GM18519 (cell line): ENCODE measurements around the gene GSTO2.
"Not testable (repeated sequence)": the region's sequence is repeated elsewhere in the genome, so short reads cannot be mapped to it uniquely, and the experiment has no call there.

Experiments used
- ATAC-seq: cut with Tn5 transposase; IDR thresholded peaks from one replicate; pipeline ENCODE4 v1.9.1; 2021; ENCODE audit warnings: mild to moderate bottlenecking, moderate library complexity; ENCODE audit not compliant: unreplicated experiment, low FRiP score

GSTO2 gene

DNA sequence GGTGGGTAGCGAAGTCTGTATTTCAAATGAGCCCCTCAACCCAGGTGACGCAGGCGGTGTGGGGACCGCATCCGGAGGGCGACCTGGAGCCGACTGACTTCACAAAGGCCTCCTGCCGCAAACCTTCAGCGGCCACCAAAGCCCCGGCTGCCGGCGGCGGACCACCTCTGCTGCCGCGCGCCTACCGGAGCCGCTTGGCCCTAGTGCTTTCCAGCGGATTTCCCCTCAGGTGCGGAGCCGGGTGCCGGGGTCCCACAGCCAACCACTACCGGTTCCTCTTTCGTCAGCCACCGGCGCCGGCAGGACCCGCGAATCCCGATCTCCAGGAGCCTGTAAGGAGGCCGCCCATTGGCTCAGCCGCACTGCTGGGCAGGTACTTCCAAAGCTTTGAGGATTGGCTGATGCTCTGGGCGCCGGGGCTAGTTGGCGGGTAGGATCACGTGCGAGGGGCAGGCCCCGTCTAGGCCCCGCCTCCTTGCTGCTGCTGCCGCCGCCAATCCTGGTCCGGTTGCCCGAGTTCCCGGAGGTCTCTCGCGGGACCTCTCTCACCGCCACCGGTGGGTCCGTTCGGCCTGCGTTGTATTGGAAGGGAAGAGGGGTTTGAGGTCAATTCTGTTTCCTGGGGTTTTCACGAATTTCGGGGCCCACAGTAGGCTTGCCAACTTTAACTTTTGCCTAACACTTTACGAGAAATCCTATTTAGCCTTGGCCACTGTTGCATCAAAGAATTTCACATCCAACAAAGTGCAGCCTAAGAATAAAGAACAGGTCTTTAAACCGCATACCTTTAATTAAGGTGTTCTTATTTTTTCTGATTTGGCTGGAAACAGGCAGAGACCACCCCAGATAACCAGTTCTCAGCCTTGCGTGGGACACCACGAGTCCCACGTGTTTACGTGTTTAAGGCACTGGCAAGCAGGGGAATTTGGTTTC, at the start of gene GSTO2:
TSS of gene GSTO2 (plus strand) at position 472 of the 933 bp plus-strand sequence. CDS start 5,732 bp downstream, outside the sequence.
- peak; percentile 97 for ATAC-seq

GRCh38 chr10:104220522-104220921, 48.5 kb upstream of the GSTO2 start:
- ATAC-seq = no peak

DNA sequence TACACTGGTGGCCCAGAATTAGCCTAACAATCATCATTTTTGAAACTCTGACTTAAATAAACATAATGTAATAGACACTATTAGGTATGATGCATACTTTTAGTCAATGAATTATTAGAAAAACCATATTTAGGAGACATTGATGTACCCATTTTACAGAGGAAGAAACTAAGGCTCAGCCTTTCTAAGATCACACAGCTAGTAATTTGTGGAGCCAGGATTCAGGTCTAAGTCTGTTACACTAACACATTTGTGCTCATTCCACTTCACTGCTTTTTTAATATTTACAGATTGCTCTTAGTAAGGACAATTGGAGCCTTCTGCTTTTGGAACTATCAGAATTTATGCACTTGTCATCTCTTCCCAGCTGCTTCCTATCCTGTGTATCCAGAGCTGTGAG, 45.7 kb upstream of the GSTO2 start:
- no peak for ATAC-seq

DNA sequence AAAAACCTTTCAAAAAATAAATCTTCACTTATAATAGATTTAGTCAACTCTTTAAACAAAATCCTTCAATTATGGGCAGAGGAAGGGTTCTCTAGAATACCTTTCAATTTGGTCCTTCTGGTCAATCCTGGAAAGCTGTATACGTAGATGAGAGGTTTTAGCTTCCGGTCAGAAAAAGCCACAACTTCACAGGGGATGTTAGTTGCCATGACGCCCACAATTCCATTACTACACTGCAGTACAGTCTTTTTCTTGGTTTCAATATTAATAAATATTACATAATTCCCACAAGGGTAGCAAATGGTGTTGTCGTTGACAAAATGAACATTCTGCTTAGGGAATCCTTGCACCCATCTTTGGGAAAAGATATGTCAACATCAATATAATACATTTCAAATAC, 38.5 kb upstream of the GSTO2 start:
- no peak for ATAC-seq

DNA sequence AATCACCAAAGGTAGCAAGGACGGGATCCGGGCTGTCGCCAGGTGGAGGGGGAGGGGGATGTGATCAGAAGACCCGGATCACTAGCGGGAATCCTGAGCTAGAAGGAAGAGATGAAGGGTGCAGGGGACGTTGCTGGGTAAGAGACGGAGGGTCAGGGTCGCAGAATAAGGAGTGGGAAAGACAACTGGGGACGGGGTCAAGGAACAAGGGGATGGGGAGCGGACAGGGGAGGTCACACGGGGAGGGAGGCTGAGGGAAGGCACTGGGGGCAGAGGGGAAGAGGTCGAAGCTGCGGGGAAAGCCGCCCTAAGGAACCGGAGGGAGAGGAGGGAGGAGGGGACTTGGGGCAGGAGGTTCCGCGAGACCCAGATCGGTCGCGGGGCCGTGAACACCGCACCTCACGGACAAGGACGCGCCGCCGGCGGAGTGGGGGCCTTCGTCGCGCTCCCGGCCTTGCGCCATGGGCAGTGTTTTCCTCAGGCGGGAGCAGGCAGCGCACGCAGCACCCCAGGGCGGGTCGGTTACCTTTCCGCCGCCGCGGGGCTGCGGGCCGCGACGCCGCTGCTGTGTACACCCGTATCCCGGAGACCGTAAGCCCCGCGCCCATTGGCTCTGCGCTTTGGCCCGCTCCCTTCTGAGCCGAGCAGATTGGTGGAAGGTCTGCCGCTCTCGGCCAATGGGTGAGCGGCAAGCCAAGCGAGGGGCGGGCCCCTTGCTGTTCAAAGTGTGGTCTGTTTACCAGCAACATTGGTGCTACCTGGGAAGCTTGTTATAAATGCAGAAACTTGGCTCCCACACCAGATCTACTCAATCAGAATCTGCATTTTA, 37.0 kb upstream of the GSTO2 start, which contains the start of gene CFAP43:
TSS of gene CFAP43 (minus strand) at position 581 of the 829 bp plus-strand sequence. CDS start at position 463, 118 bp downstream.
- peak; percentile 100 for ATAC-seq

DNA sequence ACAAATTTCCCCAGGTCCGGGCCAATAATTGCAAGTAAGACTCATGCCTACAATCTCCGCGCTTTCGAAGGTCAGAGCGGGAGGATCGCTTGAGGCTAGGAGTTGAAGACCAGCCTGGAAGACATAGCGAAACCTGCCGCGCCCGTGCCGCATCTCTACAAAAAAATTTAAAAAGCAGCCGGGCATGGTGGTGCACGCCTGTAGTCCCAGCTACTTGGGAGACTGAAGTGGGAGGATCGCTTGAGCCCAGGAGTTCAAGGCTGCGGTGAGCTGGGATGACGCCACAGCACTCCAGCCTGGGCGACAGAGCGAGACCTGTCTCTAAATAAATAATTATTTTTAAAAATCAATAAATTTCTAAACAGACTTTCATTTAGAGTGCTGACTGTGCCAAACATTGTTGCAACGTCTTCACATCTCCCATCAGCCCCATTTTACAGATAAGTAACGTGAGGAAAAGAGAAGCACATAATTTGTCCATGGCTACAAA, 36.3 kb upstream of the GSTO2 start:
- ATAC-seq = no peak

DNA sequence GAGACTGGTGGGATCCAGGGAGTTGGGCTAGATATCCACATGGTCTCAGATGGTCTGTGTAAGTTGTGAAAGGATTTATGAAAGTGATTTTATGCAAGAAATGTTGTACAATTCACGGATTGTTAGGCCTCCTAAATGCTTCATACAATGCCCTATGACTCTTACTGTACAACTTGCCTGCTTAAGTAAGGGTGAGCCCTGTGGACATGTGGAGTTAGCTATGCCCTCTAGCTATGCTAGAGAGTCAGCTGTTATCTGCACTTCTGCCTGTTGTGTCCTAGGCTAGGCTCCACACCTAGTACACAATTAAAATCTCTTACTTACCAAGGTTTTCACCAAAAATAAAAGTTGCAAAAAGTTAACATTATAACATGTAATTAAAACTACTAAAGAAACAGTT, 35.2 kb upstream of the GSTO2 start:
- ATAC-seq = no peak

DNA sequence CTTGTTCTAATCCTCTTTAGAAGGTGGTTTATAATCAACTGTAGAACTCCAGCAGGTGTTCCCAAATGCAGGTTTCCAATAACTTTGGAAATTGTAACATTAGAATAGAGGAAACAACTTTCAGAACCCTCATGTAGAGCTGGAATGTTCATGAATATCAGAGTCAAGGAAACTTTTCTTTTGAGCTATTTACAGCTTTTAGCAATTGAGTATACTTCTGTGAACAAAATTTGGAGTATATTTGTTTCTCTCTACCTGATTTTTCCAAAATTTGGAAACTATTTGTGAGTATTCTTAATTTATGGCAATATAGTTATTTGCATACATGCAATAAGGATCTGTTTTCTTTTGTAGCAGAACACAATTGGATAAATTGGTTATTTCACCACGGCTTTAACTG, 34.0 kb upstream of the GSTO2 start:
- ATAC-seq = no peak

- ATAC-seq = no peak
Measured at GRCh38 chr10:104235801-104236200, 33.2 kb upstream of the GSTO2 start.

- ATAC-seq = no peak
Measured at GRCh38 chr10:104240078-104240477, 28.9 kb upstream of the GSTO2 start.

DNA sequence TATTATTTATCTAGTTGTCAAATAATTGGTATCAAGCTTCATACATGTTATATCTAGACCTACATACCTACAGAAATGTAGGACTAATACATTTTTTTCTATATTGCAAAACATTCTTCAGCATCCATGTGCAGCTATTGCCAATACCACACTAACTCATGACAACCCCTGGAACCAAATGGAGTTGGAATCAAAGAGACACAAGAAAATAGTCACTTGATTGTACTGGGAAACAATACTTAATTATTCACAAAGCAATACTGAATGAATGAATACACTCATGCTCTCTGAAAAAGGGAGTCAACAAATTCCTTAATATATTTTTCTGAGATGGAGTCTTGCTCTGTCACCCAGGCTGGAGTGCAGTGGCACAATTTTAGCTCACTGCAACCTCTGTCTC, 26.4 kb upstream of the GSTO2 start:
- no peak for ATAC-seq

DNA sequence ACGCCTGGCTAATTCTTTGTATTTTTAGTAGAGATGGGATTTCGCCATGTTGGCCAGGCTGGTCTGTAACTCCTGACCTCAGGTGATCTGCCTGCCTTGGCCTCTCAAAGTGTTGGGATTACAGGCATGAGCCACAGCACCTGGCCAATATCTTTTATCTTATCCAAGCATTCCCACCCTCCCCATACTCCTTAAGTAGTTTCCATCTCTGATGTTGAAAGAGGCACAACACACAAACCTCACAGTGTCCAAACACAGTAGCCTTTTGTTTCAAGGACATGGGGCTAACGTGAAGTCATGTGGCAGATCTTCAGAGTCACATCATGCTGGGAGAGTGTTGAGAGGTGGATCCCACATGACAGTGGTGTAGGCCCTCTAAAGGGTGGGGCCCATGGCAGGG, 26.0 kb upstream of the GSTO2 start:
- not testable (repeated sequence) for ATAC-seq

- no peak for ATAC-seq
Measured at GRCh38 chr10:104243512-104243911, 25.5 kb upstream of the GSTO2 start.

DNA sequence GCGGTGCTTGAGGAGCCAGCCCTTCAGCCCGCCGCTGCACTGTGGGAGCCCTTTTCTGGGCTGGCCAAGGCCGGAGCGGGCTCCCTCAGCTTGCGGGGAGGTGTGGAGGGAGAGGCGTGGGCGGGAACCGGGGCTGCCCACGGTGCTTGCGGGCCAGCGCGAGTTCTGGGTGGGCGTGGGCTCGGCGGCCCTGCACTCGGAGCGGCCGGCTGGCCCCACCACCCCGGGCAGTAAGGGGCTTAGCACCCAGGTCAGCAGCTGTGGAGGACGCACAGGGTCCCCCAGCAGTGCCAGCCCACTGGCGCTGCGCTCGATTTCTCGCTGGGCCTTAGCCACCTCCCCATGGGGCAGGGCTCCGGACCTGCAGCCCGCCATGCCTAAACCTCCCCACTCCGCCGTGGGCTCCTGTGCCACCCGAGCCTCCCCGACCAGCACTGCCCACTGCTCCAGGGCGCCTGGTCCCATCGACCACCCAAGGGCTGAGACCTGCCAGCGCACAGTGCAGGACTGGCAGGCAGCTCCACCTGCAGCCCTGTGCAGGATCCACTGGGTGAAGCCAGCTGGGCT, 23.8 kb upstream of the GSTO2 start:
- no peak for ATAC-seq

DNA sequence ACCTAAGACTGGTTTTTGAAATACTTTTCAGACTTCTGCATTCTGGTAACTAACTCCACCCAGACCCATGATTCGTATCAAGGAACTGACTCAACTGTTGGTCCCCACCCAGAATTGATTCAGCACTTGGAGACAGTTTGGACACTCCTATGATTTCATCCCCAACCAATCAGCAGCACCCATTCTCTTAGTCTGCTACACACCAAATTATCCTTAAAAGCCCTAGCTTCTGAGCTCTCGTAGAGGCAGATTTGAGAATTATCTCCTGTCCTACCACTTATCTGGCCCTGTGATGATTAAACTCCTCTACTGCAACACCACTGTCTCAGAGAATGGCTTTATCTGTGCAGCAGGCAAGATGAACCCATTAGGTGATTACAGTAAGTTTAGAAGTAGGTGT, 22.0 kb upstream of the GSTO2 start:
- ATAC-seq = no peak

DNA sequence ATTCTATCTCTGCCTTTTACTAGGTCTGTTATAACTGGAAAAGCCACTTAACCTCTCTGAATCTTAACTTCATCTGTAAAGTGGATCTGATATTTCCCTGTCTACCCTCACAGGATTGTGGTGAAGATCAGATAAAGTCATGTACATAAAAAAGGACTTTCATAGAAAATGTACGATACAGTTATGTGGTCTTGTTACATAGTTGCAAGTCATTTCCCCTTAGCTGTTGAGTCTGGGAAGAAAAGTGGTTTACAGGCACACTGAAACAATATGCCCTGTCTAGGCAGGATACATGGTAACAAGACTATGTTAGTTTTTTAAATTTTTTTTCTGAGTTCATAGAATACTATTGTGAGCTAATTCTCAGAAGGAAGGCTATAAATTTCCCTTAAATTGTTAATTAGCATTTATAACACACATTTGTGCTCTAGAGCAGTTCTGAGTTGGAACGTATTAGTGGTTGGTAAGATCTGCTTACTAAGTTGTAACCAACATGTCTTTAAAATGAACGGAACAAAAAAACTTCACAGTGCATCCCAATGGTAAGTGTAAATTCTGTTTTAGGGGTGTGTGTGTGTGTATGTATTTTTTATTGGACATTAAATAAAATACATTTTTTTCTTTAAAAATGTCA, 21.4 kb upstream of the GSTO2 start:
- ATAC-seq = no peak

DNA sequence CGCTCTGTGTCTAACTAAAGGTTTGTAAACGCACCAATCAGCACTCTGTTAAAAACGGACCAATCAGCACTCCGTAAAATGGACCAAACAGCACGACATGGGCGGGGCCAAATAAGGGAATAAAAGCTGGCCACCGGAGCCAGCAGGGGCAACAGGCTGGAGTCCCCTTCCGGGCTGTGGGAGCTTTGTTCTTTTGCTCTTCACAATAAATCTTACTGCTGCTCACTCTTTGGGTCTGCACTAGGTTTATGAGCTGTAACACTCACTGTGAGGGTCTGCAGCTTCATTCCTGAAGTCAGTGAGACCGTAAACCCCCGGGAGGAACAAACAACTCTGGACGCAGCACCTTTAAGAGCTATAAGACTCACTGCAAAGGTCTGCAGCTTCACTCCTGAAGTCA, 20.1 kb upstream of the GSTO2 start:
- not testable (repeated sequence) for ATAC-seq

- ATAC-seq = no peak
Measured at GRCh38 chr10:104250371-104250770, 18.6 kb upstream of the GSTO2 start.

- ATAC-seq = no peak
Measured at GRCh38 chr10:104251443-104251842, 17.5 kb upstream of the GSTO2 start.

- ATAC-seq = no peak
Measured at GRCh38 chr10:104252368-104252767, 16.6 kb upstream of the GSTO2 start.
